GM18909 (cell line): ENCODE measurements around the gene CNPPD1.
A peak's percentile ranks its signal among the peaks of the same experiment; 100 is the strongest.

Source experiments
- ATAC-seq: cut with Tn5 transposase; IDR thresholded peaks from one replicate; pipeline ENCODE4 v1.9.1; 2021; ENCODE audit warnings: mild to moderate bottlenecking; ENCODE audit not compliant: unreplicated experiment, poor library complexity

CNPPD1 gene

GRCh38 chr2:219163156-219163555 is 13.6 kb downstream of the CNPPD1 start:
- no peak for ATAC-seq

DNA sequence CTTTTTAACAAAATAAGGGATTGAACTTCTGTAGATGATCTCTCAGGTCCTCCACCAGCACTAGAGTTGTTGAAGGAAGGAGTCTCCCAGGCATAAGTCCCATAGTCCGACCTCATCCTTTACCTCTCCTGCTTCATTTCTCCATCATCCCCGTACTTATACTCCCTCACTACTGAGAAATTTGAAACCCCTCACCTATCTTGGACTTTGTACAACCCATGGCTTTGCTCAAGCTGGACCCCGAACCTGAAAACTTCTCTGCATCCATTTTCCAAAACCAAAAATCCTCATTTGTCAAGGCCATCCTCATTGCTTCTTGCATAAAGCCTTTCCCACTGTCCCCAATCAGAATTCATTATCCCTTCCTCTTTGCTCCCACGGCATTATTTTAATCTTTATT is 15.6 kb downstream of the CNPPD1 start:
- no peak for ATAC-seq

- ATAC-seq, result peak; percentile 84
Measured at GRCh38 chr2:219160186-219161017, 16.3 kb downstream of the CNPPD1 start, which contains the start of gene NHEJ1. Gene NHEJ1, minus strand, starts transcription at chr2:219160815. Its CDS starts 2,453 bp downstream, at chr2:219158362.

GRCh38 chr2:219159771-219160185 is 16.9 kb downstream of the CNPPD1 start:
- ATAC-seq, result peak; percentile 3

GRCh38 chr2:219158586-219158985 is 18.1 kb downstream of the CNPPD1 start:
- no peak for ATAC-seq

GRCh38 chr2:219158025-219158424 is 18.7 kb downstream of the CNPPD1 start:
- ATAC-seq, result no peak

GRCh38 chr2:219157396-219157795 is 19.3 kb downstream of the CNPPD1 start:
- ATAC-seq, result no peak

DNA sequence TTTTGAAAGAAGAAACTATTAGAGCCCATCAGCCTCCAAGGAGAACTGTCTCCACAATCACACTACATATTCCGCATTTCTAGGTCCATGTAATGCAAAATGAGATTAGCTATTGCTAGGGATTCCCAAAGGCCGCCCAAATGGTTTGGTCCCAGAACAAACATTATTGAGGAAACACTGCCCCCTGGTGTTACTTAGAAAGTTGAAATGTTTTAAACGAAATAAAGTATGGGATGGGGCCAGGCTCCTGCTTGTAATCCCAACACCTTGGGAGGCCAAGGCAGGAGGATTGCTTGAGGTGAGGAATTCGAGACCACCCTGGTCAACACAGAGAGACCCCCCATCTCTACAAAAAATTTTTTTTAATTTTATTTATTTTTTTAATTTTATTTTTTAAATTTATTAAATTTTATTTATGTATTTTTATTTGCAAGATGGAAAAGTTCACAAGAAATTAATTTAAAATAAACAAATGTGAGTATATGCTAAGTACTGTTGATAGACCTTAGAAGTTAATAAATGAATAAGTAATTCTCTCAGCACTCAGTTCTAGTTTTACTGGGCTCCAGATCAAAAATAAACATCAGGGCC is 21.6 kb downstream of the CNPPD1 start:
- peak; percentile 49 for ATAC-seq

GRCh38 chr2:219149667-219150066 is 27.1 kb downstream of the CNPPD1 start:
- ATAC-seq, result no peak

GRCh38 chr2:219142329-219142728 is 34.4 kb downstream of the CNPPD1 start:
- no peak for ATAC-seq

DNA sequence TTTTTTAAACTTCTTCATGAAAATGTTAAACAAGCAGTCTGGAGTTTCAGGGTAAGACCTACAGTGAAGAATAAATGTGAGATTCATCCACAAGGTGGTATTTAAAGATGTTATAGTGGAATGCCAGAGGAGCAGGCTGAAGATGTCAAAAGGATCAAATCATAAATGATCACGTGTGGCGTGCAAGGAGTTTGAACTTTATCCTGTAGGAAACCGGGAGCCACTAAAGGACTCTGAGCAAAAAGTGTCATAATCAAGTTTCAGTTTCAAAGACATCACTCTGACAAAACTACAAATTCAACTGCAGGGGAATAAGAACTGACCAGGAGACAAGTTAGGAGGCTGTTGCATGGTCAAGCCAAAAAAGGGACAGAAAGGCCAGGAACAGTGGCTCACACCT is 36.0 kb downstream of the CNPPD1 start:
- ATAC-seq, result no peak

- ATAC-seq, result no peak
Measured at GRCh38 chr2:219133976-219134375, 42.7 kb downstream of the CNPPD1 start.

GRCh38 chr2:219131744-219132143 is 45.0 kb downstream of the CNPPD1 start:
- no peak for ATAC-seq

DNA sequence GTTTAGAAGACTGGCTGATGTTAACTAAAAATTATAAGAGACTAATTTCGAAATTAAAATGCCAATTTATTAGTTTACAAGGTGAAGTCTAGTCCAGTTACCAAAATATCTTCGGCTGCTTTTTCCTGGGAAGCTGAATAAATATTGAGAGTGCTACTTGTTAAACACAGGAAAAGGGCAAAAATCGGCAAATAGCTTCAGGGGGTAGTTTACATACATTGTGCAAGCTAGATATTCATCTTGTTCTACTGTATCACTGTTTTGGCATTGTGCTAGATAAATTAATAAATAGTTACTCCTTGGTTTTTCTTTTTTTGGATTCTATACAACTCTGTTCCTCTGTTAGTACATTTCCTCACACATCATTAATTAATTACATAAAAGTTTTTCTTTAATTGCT is 45.4 kb downstream of the CNPPD1 start:
- ATAC-seq, result no peak

GRCh38 chr2:219129589-219129988 is 47.1 kb downstream of the CNPPD1 start:
- no peak for ATAC-seq

- ATAC-seq, result no peak
Measured at GRCh38 chr2:219128396-219128795, 48.3 kb downstream of the CNPPD1 start.

- ATAC-seq, result no peak
Measured at GRCh38 chr2:219127037-219127635, 49.6 kb downstream of the CNPPD1 start.

- no peak for ATAC-seq
Measured at GRCh38 chr2:219126555-219126954, 50.2 kb downstream of the CNPPD1 start.

- no peak for ATAC-seq
Measured at GRCh38 chr2:219125886-219126270, 50.8 kb downstream of the CNPPD1 start.

GRCh38 chr2:219125225-219125885 is 51.4 kb downstream of the CNPPD1 start:
- ATAC-seq, result no peak
